ENCODE results near the gene GLIS1. TPM values are rescaled to one million over a fixed set of nuclear protein-coding genes. Genes with fewer than 3 reads are reported as not detected.

Gene GLIS1
- total RNA-seq, 1 experiment from 2014 or later, result 0.28 TPM

DNA sequence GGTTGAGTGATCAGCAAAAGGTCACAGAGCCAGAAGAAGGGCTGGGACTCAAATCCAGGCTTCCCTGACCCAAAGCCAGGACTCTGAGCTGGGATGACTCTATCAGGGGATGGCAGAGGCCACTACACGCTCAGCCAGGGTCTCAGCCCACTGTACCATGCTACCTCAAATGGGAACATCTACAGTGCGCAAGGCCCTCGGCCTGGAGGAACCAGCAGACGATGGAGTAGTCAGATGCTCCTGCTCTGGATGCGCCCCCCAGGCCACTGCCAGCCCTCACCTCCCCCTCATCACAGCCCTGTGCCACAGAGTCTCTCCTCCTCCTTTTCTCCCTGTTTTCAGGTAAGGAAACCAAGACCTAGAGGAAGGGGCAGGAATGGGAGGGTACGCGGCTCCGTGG lies 39.0 kb downstream of the GLIS1 start:
- no peak overlapping the region for H3K27ac ChIP-seq (ENCODE audit: insufficient read length, low read depth, low read length)
- Mint-ChIP-seq H3K4me3 (no peak overlapping the region), H3K27ac (no peak overlapping the region), H3K9me3 (0 out of 5 replicates have a peak, but pooled peaks cover 0 to 4% of the 10 kb centered on the region in 2 experiments), H3K27me3 (ENCODE audit: low read depth) (peaks cover 17% of the 10 kb centered on the region), H3K4me1 (peaks cover 23 to 30% of the 10 kb centered on the region in 2 experiments), H3K36me3 (ENCODE audit: insufficient read depth in 1 of 3, low read depth in 3 of 3) (peaks cover 0 to 2% (median 0%) of the 10 kb centered on the region in 3 experiments; a peak in 2 of 7 replicates)
- no peak overlapping the region for H2BK12ac ChIP-seq (ENCODE audit: insufficient read length, low read depth, low read length)
- no peak overlapping the region for H3K4ac ChIP-seq (ENCODE audit: low read depth, low read length)
- H3T11ph ChIP-seq (ENCODE audit: low read length), result no peak overlapping the region
- no peaks in the 10 kb centered on the region for H3K9me3 ChIP-seq (ENCODE audit: control insufficient read depth, low read depth, low read length)
- no peak overlapping the region for H4K91ac ChIP-seq (ENCODE audit: insufficient read length, low read depth, low read length)
- no peak overlapping the region for H3K4me2 ChIP-seq (ENCODE audit: insufficient read depth, insufficient read length, low read length)
- no peak overlapping the region for H2AK5ac ChIP-seq (ENCODE audit: insufficient read length, low read length)
- no CpG with 5 or more reads among the region's 8 CpGs for whole genome bisulfite sequencing (ENCODE audit: extremely low coverage, insufficient read length, low lambda C conversion rate)
- H2BK120ac ChIP-seq (ENCODE audit: low read depth, low read length, poor library complexity, severe bottlenecking), result no peak overlapping the region
- H2BK15ac ChIP-seq (ENCODE audit: low read depth, low read length), result no peak overlapping the region
- H3K14ac ChIP-seq (ENCODE audit: insufficient read depth, low read length), result no peak overlapping the region
- H3K27me3 ChIP-seq (ENCODE audit: insufficient read depth, low read length), result no peaks in the 10 kb centered on the region
- no peak overlapping the region for H2BK20ac ChIP-seq (ENCODE audit: low read depth, low read length, poor library complexity, severe bottlenecking)
- no peaks in the 10 kb centered on the region for H3K79me1 ChIP-seq (ENCODE audit: insufficient read depth, low read depth, low read length, poor library complexity, severe bottlenecking)
- no peak overlapping the region for H4K5ac ChIP-seq (ENCODE audit: insufficient read length, low read depth, low read length)
- no peak for DNase-seq
- H3K79me2 ChIP-seq (ENCODE audit: insufficient read depth, low read length), result no peaks in the 10 kb centered on the region
- TF ChIP-seq CTCF (conservative IDR thresholded peaks at IDR 0.05), result no peak
- no peak overlapping the region for H3K23ac ChIP-seq (ENCODE audit: insufficient read length, low read depth, low read length)
- H4K8ac ChIP-seq (replicated peaks; ENCODE audit: insufficient read length, low read depth, low read length), result no peak overlapping the region
- no peak overlapping the region for H3K18ac ChIP-seq (ENCODE audit: insufficient read length, low read depth, low read length)
- H3K23me2 ChIP-seq (ENCODE audit: insufficient read length, low read depth, low read length, poor library complexity, severe bottlenecking), result no peaks in the 10 kb centered on the region
- H2AFZ ChIP-seq (ENCODE audit: low read length), result no peak overlapping the region
- no peaks in the 10 kb centered on the region; the same call in 1 of the 2 replicates for H3K4me1 ChIP-seq (ENCODE audit: insufficient read depth, low read length)
- no peak overlapping the region for H2BK5ac ChIP-seq (ENCODE audit: insufficient read length, low read length)
- no peak overlapping the region for H3K56ac ChIP-seq (ENCODE audit: insufficient read length, low read depth, low read length)
- no peaks in the 10 kb centered on the region for H4K20me1 ChIP-seq (ENCODE audit: control insufficient read depth, insufficient read depth, insufficient read length)
- no peak overlapping the region for H3K9ac ChIP-seq (ENCODE audit: extremely low read depth, insufficient read length, low read length)
